Keratinocyte (primary cell): ENCODE data around the gene PLCB3. TPM values are rescaled to one million over a fixed set of nuclear protein-coding genes. Genes with fewer than 3 reads are reported as not detected.
A peak's percentile ranks its signal among the peaks of the same experiment; 100 is the strongest.

Experiments
- DNase-seq: peaks from one replicate; pipeline ENCODE4 v3.0.0-alpha.2; 2011; ENCODE audit warnings: low read depth, missing footprints, low spot score
- FAIRE-seq: peaks from 2 replicates; lab custom pipeline; 2011; peaks lifted over from hg19 to GRCh38; lab: Jason Lieb, UNC
- H2AFZ ChIP-seq: 2 replicates; pipeline ENCODE4 v1.6.0; 2012; ENCODE audit warnings: low read length, control low read depth, inconsistent platforms; ENCODE audit not compliant: control insufficient read depth
- H3K27ac ChIP-seq: 2 replicates; pipeline ENCODE4 v1.5.1; 2011; ENCODE audit warnings: low read length; ENCODE audit not compliant: control insufficient read depth, insufficient read depth
- H3K27me3 ChIP-seq: 3 replicates; pipeline ENCODE4 v1.6.0; 2011; ENCODE audit warnings: low read length; ENCODE audit not compliant: control insufficient read depth, insufficient read depth; ENCODE audit errors: extremely low read depth
- H3K36me3 ChIP-seq, 2 experiments: 2 replicates in 1 of 2; 3 replicates in 1 of 2; pipeline ENCODE4 v1.5.1; 2011; ENCODE audit warnings: low read length in 2 of 2, mild to moderate bottlenecking in 1 of 2; ENCODE audit not compliant: control insufficient read depth in 2 of 2, insufficient read depth in 2 of 2; ENCODE audit errors: extremely low read depth in 1 of 2
- H3K4me1 ChIP-seq: 3 replicates; pipeline ENCODE4 v1.5.1; 2011; ENCODE audit warnings: low read length; ENCODE audit not compliant: control insufficient read depth, insufficient read depth; ENCODE audit errors: extremely low read depth
- H3K4me2 ChIP-seq: 3 replicates; pipeline ENCODE4 v1.6.0; 2011; ENCODE audit warnings: low read depth, low read length; ENCODE audit not compliant: control insufficient read depth, insufficient read depth; ENCODE audit errors: extremely low read depth
- H3K4me3 ChIP-seq, 3 experiments: fragments of 200-600 bp in 1 of 3; sonication (generic) in 1 of 3; 2 replicates in 2 of 3; 3 replicates in 1 of 3; pipeline ENCODE4 v1.5.1; 2011 to 2016; ENCODE audit warnings: low read length in 3 of 3, mild to moderate bottlenecking in 3 of 3, control low read depth in 2 of 3, inconsistent platforms in 1 of 3, low read depth in 1 of 3, mixed read lengths in 1 of 3, mixed run types in 1 of 3, moderate library complexity in 1 of 3; ENCODE audit not compliant: control insufficient read depth in 2 of 3, insufficient read depth in 2 of 3; ENCODE audit errors: extremely low read depth in 1 of 3
- H3K79me2 ChIP-seq: 2 replicates; pipeline ENCODE4 v1.6.0; 2012; ENCODE audit warnings: low read length; ENCODE audit not compliant: control insufficient read depth, insufficient read depth
- H3K9ac ChIP-seq: 3 replicates; pipeline ENCODE4 v1.6.0; 2011; ENCODE audit warnings: low read length; ENCODE audit not compliant: control insufficient read depth, insufficient read depth; ENCODE audit errors: extremely low read depth
- H3K9me1 ChIP-seq: 3 replicates; pipeline ENCODE4 v1.6.0; 2011; ENCODE audit warnings: low read length; ENCODE audit not compliant: control insufficient read depth, insufficient read depth; ENCODE audit errors: extremely low read depth
- H3K9me3 ChIP-seq: 2 replicates; pipeline ENCODE4 v1.5.1; 2012; ENCODE audit warnings: low read depth, low read length; ENCODE audit not compliant: control insufficient read depth
- H4K20me1 ChIP-seq: 3 replicates; pipeline ENCODE4 v1.6.0; 2011; ENCODE audit warnings: low read length; ENCODE audit not compliant: control insufficient read depth, insufficient read depth; ENCODE audit errors: extremely low read depth
- CTCF ChIP-seq, 3 experiments: IDR thresholded peaks in 1 of 3; conservative IDR thresholded peaks in 1 of 3; optimal IDR thresholded peaks in 1 of 3; 2 replicates in 2 of 3; 3 replicates in 1 of 3; pipeline versions ENCODE3 to v1.5.1; 2011; ENCODE audit warnings: low read length in 3 of 3, mild to moderate bottlenecking in 3 of 3, moderate library complexity in 2 of 3, control low read depth in 1 of 3, inconsistent platforms in 1 of 3; ENCODE audit not compliant: insufficient read depth in 2 of 3; ENCODE audit errors: extremely low read depth in 1 of 3
- EZH2 ChIP-seq: IDR thresholded peaks from one replicate; pipeline ENCODE4 v1.6.1; 2012; ENCODE audit warnings: inconsistent platforms, mild to moderate bottlenecking, low read length, moderate library complexity
- dilution Hi-C: fragments of 300-500 bp; cut with MboI; formaldehyde crosslinking; loops from one replicate; pipeline ENCODE4 v1.7.0; 2020; ENCODE audit warnings: low sequenced_read_pairs; ENCODE audit not compliant: extremely low pct_ligation_motif_present
- polyA plus RNA-seq, 5 experiments: library from polyadenylated mRNA; depleted of rRNA in 3 of 5; stranded (reverse) in 3 of 5; stranded (forward) in 1 of 5; unstranded in 1 of 5; fragments of >200 nt; gene quantifications; 1 replicate in 1 of 5; 2 replicates in 3 of 5; 3 replicates in 1 of 5; pipeline versions ENCODE4 v1.2.1 to v1.2.3, GENCODE V29; 2011 to 2012; ENCODE audit warnings: missing spikeins in 2 of 5, low read depth in 1 of 5, low replicate concordance in 1 of 5

The PLCB3 gene
- polyA plus RNA-seq, 1 donor (not counting 4 experiments of a cell fraction or from before 2014, with no cell fraction given), result 32.5 TPM

DNA sequence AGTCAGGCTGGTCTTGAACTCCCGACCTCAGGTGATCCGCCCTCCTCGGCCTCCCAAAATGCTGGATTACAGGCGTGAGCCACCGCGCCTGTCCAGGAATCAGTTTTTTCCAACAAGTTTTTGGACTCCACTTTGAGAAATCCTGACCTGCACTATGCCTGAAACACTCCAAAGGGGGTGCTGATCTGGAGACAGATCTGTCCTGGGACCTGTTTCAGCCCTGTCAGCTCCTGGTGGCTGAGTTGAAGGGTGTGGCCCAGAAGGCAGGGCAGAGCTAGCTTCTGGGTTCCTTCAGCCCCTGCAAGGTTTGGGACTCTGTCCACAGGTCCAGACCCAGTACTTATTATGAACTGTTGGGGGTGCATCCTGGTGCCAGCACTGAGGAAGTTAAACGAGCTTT is 19.8 kb upstream of the PLCB3 start:
- Histone ChIP-seq H3K79me2 (peaks cover 9% of the 10 kb centered on the region), H3K4me1 (peaks cover 55% of the 10 kb centered on the region), H3K9ac (no peak overlapping the region), H2AFZ (no peak overlapping the region), H3K36me3 (peaks cover 3 to 7% of the 10 kb centered on the region in 2 experiments), H3K4me3 (no peak overlapping the region), H3K4me2 (no peak overlapping the region), H4K20me1 (no peaks in the 10 kb centered on the region), H3K9me3 (no peaks in the 10 kb centered on the region), H3K27ac (no peak overlapping the region), H3K9me1 (peaks cover 2% of the 10 kb centered on the region), H3K27me3 (no peaks in the 10 kb centered on the region)
- no peak for DNase-seq
- TF ChIP-seq EZH2 (no peak), CTCF (optimal IDR thresholded peaks at IDR 0.05 in 1 of 3, IDR thresholded peaks at IDR 0.05 in 1 of 3, conservative IDR thresholded peaks at IDR 0.05 in 1 of 3; ENCODE audit: extremely low read depth in 1 of 3, insufficient read depth in 2 of 3, low read length in 3 of 3) (no peak)
- FAIRE-seq, result no peak
- dilution Hi-C loops, result no loop called here

- FAIRE-seq (no peak), DNase-seq (no peak)
- Histone ChIP-seq H3K9ac (no peak overlapping the region), H3K9me1 (peaks cover 2% of the 10 kb centered on the region), H3K27ac (no peak overlapping the region), H3K9me3 (no peaks in the 10 kb centered on the region), H4K20me1 (no peaks in the 10 kb centered on the region), H3K27me3 (no peaks in the 10 kb centered on the region), H2AFZ (no peak overlapping the region), H3K4me1 (peaks cover 52% of the 10 kb centered on the region), H3K36me3 (peaks cover 3 to 8% of the 10 kb centered on the region in 2 experiments), H3K79me2 (peaks cover under 1% of the 10 kb centered on the region), H3K4me3 (no peak overlapping the region), H3K4me2 (peak overlapping the region; percentile 37)
- dilution Hi-C loops, result no loop called here
- TF ChIP-seq EZH2 (no peak), CTCF (optimal IDR thresholded peaks at IDR 0.05 in 1 of 3, IDR thresholded peaks at IDR 0.05 in 1 of 3, conservative IDR thresholded peaks at IDR 0.05 in 1 of 3; ENCODE audit: extremely low read depth in 1 of 3, insufficient read depth in 2 of 3, low read length in 3 of 3) (no peak)
These were observed 19.0 kb upstream of the PLCB3 start for GRCh38 chr11:64232182-64232966.
